ENCODE measurements around the gene LRRC8E.

DNA sequence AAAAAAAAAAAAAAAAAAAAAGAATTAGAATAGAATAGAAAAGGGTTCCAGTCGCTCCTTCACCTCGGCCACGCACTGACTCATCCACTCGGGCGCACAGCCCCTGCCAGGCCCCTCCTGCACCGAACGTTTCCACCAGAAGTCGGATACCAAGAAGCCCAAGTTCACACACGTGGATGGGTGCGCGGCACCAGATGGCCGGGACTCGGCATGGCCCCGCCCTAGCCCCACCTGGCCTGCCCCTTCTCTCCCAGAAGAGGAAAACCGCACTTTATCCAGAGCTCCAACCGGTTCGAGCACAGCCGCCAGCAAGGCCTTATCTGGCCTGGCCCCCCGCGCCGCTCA, 20.0 kb upstream of the LRRC8E start:
- TF ChIP-seq POLR2A (IDR thresholded peaks at IDR 0.05; ENCODE audit: low read length) = no peak
- TF ChIP-seq GATA1 (IDR thresholded peaks at IDR 0.05; ENCODE audit: low read depth, low read length) = no peak

All from erythroblast (primary cell).